ENCODE measurements around the gene SLC26A11. TPM values are rescaled to one million over a fixed set of nuclear protein-coding genes. Genes with fewer than 3 reads are reported as not detected.

SLC26A11 gene
- total and polyA plus RNA-seq, 2 of the 13 experiments (the other 11 are each of a cell fraction or from before 2014, with no cell fraction given): 8.7 to 13.2 TPM

DNA sequence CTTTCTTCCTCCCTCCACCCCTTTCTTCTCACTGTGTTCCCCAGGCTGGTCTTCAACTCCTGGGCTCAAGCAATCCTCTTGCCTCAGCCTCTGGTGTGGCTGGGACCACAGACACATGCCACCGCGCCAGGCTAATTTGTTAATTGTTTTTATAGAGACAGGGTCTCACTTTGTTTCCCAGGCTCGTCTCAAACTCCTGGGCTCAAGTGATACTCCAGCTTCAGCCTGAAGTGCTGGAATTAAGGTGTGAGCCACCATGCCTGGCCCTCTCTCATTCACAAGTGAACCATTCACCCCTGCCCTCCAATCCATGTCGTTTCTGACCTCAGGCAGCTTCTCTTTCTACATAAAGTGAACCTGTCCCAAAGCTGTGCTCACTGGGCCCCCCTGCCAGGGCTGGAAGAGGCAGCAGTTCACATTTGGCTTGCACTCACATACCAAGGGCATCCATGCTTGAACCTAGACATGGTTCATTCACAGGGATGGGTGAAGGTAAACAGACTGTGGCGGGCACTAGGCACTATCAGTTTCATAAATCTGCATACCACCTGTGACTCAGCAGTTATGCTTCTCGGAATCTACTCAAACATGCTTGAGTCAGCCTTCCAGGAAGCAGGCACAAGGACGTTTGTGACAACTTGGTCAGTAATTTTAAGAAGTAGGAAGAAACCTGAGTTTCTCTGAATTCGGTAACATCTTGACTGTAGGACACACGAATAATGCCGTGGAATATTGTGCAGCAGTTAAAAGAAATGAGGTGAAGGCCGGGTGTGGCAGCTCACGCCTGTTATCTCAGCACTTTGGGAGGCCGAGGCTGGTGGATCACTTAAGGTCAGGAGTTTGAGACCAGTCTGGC, 34.4 kb downstream of the SLC26A11 start (continued):
- no peak for TF ChIP-seq KAT7 (CRISPR knock-in tag; IDR thresholded peaks at IDR 0.05; ENCODE audit: borderline replicate concordance)
- TF ChIP-seq ASH2L (IDR thresholded peaks at IDR 0.05; ENCODE audit: insufficient read length, low read depth, low read length): no peak
- TF ChIP-seq NFKB2 (CRISPR knock-in tag; IDR thresholded peaks at IDR 0.05; ENCODE audit: borderline replicate concordance): no peak
- TF ChIP-seq GATAD2A (CRISPR knock-in tag; IDR thresholded peaks at IDR 0.05): peak; percentile 96
- TF ChIP-seq ZSCAN21 (CRISPR knock-in tag; IDR thresholded peaks at IDR 0.05; ENCODE audit: borderline replicate concordance): no peak
- TF ChIP-seq HIC2 (CRISPR knock-in tag; IDR thresholded peaks at IDR 0.05; ENCODE audit: low read depth): peak; percentile 87; the same call in 1 of the 2 replicates
- peak; percentile 30; the same call in 1 of the 2 replicates for TF ChIP-seq JUNB (CRISPR knock-in tag; IDR thresholded peaks at IDR 0.05; ENCODE audit: borderline replicate concordance)
- no peak for TF ChIP-seq SMARCC2 (IDR thresholded peaks at IDR 0.05)
- TF ChIP-seq ZNF280D (CRISPR knock-in tag; IDR thresholded peaks at IDR 0.05): no peak
- TF ChIP-seq PHF5A (CRISPR knock-in tag; IDR thresholded peaks at IDR 0.05; ENCODE audit: low read depth, unreplicated experiment): no peak
- TF ChIP-seq ZNF543 (CRISPR knock-in tag; IDR thresholded peaks at IDR 0.05): no peak
- no peak for TF ChIP-seq HOXA9 (CRISPR knock-in tag; IDR thresholded peaks at IDR 0.05; ENCODE audit: borderline replicate concordance)
- no peak for TF ChIP-seq ZFX (CRISPR knock-in tag; IDR thresholded peaks at IDR 0.05; ENCODE audit: low read depth)
- TF ChIP-seq SOX5 (CRISPR knock-in tag; IDR thresholded peaks at IDR 0.05; ENCODE audit: borderline replicate concordance): peak; percentile 35; the same call in 1 of the 2 replicates
- no peak for TF ChIP-seq FOXO1 (CRISPR knock-in tag; IDR thresholded peaks at IDR 0.05)
- no peak for TF ChIP-seq ZBTB39 (CRISPR knock-in tag; IDR thresholded peaks at IDR 0.05)
- TF ChIP-seq AKAP8 (CRISPR knock-in tag; IDR thresholded peaks at IDR 0.05): no peak
- TF ChIP-seq ZFP41 (CRISPR knock-in tag; IDR thresholded peaks at IDR 0.05; ENCODE audit: borderline replicate concordance): no peak
- TF ChIP-seq PITX1 (CRISPR knock-in tag; IDR thresholded peaks at IDR 0.05): no peak
- no peak for TF ChIP-seq ZNF547 (CRISPR knock-in tag; IDR thresholded peaks at IDR 0.05)
- no peak for TF ChIP-seq NFYB (CRISPR knock-in tag; IDR thresholded peaks at IDR 0.05)
- no peak for TF ChIP-seq ZNF3 (CRISPR knock-in tag; IDR thresholded peaks at IDR 0.05)
- TF ChIP-seq ZNF30 (CRISPR knock-in tag; IDR thresholded peaks at IDR 0.05): no peak
- no peak for TF ChIP-seq HOXA7 (CRISPR knock-in tag; IDR thresholded peaks at IDR 0.05)

Measured in HepG2 (cell line).